Mucosa of gallbladder (tissue), 1 donor: ENCODE results near the gene MOV10L1. TPM values are rescaled to one million over a fixed set of nuclear protein-coding genes. Genes with fewer than 3 reads are reported as not detected.
"Not testable (repeated sequence)": the region's sequence is repeated elsewhere in the genome, so short reads cannot be mapped to it uniquely, and the experiment has no call there.

ENCODE experiments used
- DNase-seq: peaks from one replicate; pipeline ENCODE4 v3.0.0-alpha.2; 2020; ENCODE audit warnings: low spot score
- total RNA-seq: library from RNA; stranded (reverse); gene quantifications from one replicate; pipeline ENCODE4 v1.2.1, GENCODE V29; 2021
- donor health status: DM: no; HTN: no; CAD: no.

Gene MOV10L1
- total RNA-seq, 1 donor from 2014 or later = 2.6 TPM

DNA sequence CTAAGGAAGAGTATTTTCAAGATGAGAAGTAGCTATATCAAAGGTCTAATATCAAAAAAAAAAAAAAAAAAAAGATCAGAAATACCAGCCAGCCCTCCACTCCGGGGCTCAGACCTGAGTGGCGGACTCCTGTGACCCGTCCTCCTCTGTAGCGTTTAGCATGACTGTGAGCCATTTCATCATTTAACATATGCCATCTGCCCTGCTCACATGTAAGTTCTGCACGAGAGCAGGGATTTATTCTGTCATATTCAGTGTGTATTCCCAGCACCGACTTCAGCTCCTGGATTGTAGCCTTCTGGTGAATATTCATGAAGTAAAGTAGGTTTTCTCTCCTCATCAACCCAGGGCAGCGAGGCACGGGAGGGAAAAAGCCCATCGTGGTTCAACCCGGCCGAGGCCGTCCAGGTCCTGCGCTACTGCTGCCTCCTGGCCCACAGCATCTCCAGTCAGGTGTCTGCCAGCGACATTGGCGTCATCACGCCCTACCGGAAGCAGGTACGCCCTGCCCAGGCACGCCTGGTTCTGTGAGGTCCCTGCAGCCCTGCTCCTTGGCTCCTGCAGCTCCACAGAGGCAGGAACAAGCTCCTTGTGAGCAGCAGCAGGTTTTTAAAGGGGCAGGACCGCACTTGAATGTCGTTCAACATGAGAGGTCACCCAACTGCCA is 68.0 kb downstream of the MOV10L1 start:
- peak; percentile 47 for DNase-seq

GRCh38 chr22:50160947-50161346 is 71.1 kb downstream of the MOV10L1 start:
- DNase-seq = no peak

DNA sequence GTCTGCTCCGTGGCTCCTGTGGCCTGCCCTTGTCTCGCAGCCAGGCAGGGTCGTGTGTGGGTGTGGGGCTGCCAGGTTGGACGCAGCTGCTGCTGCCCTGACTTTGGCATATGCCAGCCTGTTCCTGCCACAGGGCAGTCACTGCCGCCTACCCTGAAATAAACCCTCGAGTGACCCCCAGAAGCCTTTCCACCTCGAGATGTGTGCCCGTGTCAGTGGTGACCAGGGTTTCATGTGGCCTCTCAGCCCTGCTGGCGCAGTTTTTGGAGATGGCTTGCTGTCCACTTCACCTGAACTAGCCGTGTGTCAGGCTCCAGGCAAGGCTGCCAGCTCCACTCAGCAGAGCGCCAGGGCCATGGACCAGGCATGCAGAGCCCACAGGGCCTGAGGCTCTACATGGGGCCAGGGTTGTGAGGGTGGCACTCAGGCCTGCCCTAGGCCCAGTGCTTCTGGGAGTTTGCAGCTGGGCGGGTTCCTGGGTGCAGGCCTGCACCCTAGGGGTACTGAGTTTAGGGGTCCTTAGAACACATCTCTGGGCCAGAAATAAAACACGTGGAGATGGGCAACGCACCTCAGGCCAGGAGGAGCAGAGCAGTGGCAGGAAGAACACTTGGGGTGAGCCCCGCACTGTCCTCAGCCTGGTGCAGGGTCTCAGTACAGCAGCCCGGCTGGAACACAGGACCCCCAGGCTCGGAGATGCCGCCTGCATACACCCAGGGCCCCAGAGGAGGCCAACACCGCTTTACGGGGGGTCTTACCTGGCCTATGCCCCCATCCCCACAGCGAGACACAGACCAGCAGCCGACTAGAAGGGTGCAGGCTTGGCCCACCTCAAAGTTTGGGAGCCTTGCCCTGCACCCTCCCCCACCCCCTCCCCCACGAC is 71.9 kb downstream of the MOV10L1 start:
- DNase-seq = no peak

DNA sequence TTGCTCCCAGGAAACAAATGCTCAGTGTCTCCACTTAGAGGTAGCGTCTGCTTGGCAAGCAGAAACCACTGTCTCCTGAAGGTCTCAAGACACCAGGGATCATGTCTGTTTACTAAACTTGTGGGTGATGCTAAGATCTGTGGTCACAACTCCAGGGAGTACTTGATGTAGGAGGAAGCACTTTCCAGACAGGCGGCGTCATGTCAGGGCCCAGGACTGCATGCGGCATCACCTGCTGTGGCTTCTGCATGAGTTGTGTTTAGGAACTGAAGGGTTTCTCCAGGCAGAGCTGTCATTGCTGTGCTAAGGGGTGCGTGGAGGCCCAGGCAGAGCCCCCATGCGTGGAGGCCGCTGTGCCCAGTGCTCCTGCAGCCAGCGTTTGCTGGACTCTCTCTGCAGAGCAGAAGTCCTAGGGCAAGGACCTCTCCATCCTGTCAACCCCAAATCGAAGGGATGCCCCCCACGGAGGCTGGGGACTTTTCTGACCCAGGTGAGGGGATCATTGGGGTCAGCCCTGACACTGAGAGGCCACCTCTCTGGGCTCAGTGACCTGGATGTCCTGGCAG is 72.7 kb downstream of the MOV10L1 start:
- no peak for DNase-seq

DNA sequence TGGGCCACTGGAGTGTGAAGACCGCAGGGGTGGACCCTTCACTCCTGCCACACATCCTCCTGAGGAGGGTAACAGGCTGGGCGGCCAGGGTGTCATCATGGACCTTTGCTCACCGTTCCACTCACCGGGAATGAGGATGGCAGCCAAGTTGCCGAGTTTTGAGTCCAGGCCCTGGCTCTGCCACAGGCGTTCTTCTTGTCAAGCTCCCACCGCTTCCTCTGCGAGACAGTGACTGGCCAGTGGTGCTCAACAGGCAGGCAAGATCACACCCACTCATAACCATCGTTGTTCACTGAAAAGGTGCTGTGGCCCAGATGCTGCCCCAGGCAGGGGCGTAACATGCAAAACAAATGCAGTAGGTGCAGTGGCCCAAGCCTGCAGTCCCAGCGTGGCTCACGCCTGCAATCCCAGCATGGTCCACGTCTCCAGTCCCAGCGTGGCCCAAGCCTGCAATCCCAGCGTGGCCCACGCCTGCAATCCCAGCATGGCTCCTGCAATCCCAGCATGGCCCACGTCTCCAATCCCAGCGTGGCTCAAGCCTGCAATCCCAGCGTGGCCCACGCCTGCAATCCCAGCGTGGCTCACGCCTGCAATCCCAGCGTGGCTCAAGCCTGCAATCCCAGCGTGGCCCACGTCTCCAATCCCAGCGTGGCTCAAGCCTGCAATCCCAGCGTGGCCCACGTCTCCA is 75.8 kb downstream of the MOV10L1 start:
- no peak for DNase-seq

DNA sequence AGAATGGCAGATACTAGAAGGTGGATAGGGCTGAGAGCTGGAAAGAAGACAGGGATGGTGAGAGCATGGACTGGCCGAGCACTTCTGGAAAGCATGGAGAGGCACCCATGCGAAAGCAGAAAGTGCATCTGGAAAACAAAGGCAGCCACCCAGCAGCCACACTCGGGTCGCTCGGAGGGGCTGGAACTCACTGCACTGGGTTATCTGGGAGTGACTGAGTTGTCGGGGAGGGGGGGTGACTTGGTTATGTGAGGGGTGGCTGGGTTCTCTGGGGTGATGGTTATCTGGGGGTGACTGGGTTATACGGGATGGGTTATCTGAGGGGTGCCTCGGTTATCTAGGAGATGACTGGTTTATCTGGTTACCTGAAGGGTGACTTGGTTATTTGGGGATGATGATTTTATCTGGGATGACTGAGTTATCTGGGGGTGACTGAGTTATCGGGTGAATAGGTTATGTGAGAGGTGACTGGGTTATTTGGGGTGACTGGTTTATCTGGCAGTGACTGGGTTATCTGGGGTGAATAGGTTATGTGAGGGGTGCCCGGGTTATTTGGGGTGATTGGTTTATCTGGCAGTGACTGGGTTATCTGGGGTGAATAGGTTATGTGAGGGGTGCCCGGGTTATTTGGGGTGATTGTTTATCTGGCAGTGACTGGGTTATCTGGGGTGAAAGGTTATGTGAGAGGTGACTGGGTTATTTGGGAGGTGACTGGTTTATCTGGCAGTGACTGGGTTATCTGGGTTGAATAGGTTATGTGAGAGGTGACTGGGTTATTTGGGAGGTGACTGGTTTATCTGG is 78.1 kb downstream of the MOV10L1 start:
- no peak for DNase-seq

DNA sequence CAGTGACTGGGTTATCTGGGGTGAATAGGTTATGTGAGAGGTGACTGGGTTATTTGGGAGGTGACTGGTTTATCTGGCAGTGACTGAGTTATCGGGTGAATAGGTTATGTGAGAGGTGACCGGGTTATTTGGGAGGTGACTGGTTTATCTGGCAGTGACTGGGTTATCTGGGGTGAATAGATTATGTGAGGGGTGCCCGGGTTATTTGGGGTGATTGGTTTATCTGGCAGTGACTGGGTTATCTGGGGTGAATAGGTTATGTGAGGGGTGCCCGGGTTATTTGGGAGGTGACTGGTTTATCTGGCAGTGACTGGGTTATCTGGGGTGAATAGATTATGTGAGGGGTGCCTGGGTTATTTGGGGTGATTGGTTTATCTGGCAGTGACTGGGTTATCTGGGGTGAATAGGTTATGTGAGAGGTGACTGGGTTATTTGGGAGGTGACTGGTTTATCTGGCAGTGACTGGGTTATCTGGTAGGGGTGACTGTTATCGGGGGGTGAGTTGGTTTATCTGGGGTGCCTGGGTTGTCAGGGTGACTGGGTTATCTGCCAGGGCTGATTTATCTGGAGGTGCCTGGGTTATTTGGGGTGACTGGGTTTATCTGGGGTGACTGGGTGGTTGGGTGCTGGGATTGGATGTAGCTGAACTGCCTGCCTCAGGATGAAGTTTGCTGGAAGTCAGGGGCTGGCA is 78.8 kb downstream of the MOV10L1 start:
- DNase-seq = not testable (repeated sequence)

DNA sequence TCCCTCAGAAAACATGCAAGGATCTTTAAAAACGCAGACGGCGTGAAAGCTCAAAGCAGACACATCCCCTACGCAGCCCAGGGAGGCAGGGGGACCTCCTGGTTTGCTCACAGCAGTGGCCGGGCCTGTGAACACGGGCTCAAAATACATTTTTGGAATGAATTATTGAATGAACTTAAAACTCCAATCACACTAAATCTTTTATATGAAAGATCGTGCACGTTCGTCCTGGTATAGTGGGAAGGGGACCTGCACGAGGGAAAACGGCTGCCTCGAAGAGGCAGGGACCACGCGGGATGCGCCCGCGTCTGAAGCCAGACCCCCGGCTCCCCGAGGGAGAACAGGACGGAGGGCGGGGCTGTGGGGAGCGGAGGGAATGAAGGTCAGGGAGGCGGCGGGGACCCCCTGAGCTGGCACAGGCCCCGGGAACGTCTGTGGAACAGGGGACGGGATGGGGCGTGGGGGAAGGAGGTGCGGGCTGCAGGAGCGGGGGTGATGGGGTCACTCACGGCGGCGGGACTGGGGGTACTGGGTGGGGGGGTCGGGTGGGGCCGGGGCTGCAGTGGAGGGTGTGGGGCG is 79.5 kb downstream of the MOV10L1 start:
- no peak for DNase-seq

DNA sequence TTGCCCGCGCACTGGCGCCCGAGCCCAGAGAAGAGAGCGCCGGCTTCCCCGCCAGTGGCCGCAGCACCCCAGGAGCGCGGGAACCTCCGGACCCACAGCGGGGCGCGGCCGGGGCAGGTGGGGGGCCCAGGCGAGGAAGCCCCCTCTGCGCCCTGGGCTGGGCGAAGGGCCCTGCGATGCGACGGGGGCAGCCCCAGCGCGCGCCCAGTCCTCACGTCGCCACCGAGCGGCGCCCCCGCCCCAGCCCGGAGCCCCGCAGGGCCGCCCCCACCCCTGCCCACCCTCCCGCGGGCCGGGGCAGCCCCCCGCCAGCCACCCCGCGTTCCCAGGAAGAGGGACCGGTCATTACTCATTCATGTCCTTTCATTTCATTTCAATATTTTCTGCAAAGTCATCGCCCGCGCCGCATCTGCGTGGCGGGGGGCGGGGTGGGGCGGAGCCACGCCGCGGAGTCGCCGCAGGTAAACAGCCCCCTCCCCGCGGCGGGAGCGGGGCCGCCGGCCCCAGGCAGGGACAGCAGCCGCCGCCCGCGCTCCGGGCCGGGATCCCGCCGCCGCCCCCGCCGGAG is 80.1 kb downstream of the MOV10L1 start:
- DNase-seq = no peak

GRCh38 chr22:50170453-50171318 is 80.9 kb downstream of the MOV10L1 start, which contains the start of gene PANX2:
TSS of gene PANX2 (plus strand) at chr22:50170731. CDS start at chr22:50170731, 0 bp downstream.
- DNase-seq = no peak

DNA sequence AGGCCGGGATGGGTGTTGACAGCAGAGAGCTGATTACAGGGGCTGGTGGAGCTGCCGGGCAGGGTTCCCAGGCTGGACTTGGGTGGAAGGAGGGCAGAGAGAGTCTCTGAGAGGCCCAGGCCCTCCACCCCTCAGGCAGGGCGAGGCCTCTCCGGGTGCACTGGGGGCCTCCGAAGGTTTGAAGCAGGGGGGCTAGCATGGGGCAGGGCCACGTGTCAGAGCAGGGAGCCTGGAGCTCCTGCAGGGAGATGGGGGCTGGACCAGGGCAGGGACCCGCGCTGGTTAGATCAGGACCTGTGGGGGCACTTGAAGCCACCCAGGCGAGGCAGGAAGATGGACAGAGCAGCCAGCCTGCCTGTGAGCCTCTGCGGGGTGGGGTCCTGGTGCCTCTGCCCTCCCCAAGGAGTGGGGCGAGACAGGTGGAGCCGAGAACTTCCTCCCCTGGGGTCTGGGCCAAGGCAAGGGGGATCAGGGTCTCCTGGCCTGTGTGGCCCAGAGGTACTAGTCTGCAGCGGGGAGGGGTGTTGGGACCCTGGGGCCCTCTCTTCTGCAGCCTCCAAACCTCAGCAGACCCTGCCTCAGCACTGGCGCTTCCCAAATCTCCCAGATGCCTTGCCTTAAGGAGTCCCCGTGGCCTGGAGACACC is 81.6 kb downstream of the MOV10L1 start:
- no peak for DNase-seq

DNA sequence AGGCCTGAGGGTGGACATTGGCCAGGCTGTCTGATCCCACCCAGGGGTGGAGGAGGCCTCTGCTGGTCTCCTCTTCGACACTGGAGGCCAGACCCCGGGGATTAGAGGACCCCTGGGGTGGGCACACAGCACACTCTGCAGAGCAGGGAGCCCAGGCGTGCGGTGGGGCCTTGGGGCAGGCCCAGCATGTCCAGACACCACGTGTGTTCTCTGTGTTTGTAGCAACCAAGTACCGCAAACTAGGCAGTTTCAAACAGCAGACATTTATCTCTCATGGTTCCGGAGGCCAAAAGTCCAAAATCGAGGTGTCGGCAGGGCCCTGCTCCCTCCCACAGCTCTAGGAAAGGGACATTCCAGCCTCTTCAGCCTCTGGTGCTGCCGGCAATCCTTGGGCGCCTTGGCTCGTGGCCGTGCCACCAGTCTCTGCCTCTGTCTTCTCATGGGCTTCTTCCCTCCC is 82.2 kb downstream of the MOV10L1 start:
- no peak for DNase-seq

GRCh38 chr22:50173311-50173982 is 83.6 kb downstream of the MOV10L1 start:
- DNase-seq = no peak

DNA sequence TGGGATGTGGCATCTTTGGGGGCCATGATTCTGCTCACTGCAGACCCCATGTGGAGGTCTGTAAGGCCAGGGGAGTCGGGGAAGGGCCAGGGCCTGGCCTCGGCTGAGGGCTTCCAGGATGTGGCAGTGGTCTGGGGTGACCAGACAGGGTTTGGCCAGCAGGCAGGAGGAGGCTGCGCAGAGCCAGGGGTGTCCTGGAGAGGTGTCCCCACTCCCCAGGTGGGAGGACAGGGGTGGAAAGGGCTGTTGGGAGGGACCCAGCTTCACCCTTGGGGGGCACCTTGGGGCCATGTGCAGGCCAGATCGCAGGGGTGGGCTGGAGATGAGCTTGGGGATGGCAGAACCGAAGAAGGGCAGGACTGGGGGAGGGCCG is 84.2 kb downstream of the MOV10L1 start:
- DNase-seq = no peak

DNA sequence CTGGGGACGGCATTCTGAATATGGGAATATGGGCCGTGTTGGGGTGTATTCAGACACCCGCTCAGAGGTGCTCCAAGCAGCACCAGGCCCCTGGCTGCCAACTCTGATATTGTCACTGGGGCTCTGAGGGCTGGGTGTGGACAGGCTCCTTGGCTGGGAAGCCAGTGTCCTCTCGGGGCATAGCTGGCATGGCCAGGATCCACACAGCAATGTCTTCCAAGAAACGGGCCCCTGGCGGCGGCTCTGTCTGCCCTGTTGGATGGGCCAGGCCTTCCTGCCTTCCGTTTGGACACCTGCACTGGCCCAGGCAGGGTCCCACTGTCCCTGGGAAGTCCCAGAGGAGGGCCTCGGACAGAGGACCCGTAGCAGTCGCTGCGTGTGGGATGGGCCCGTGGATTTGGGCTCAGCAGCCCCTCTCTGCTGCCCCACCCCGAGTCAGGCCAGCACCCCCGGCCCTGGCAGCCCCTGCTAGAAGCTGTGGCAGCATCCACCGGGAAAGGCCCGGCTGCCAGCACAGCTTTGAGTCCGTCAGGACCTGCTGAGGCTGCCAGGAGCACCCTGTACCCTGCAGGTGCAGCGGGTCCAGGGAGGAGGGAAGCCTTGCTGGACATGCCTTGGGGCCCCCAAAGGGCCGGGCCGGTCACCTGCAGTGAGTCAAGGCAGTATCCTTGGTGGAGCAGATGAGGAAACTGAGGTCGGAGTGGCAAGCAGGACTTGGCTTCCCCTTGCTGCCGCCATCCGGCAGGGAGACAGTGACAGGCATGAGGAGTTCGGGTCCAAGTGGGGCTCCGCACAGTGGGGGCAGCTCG is 84.8 kb downstream of the MOV10L1 start:
- no peak for DNase-seq

- no peak for DNase-seq
Observed at GRCh38 chr22:50175191-50175461, 85.3 kb downstream of the MOV10L1 start.
